ENCODE data around the gene ADORA1.

ADORA1 gene

GRCh38 chr1:203173011-203173555 is 45.6 kb downstream of the ADORA1 start:
- DNase-seq (ENCODE audit: low spot score), result no peak

GRCh38 chr1:203173566-203173965 is 46.0 kb downstream of the ADORA1 start:
- no peak for DNase-seq (ENCODE audit: low spot score)

- DNase-seq (ENCODE audit: low spot score), result no peak
Observed at GRCh38 chr1:203174324-203174985, 46.9 kb downstream of the ADORA1 start.

GRCh38 chr1:203175237-203175826 is 47.8 kb downstream of the ADORA1 start, which contains the start of gene MYBPH:
Gene MYBPH (minus strand): TSS chr1:203175826. CDS start chr1:203175755, 71 bp downstream.
- DNase-seq (ENCODE audit: low spot score), result no peak

GRCh38 chr1:203175827-203176241 is 48.3 kb downstream of the ADORA1 start:
- DNase-seq (ENCODE audit: low spot score), result no peak

- DNase-seq (ENCODE audit: low spot score), result no peak
Observed at GRCh38 chr1:203176273-203177035, 48.9 kb downstream of the ADORA1 start.

GRCh38 chr1:203177036-203177405 is 49.5 kb downstream of the ADORA1 start:
- no peak for DNase-seq (ENCODE audit: low spot score)

- DNase-seq (ENCODE audit: low spot score), result peak; percentile 90
Observed at GRCh38 chr1:203177470-203178039, 50.0 kb downstream of the ADORA1 start.

- peak; percentile 67 for DNase-seq (ENCODE audit: low spot score)
Observed at GRCh38 chr1:203178083-203178482, 50.6 kb downstream of the ADORA1 start.

GRCh38 chr1:203178821-203179666 is 51.5 kb downstream of the ADORA1 start:
- no peak for DNase-seq (ENCODE audit: low spot score)

- DNase-seq (ENCODE audit: low spot score), result no peak
Observed at GRCh38 chr1:203179667-203180005, 52.1 kb downstream of the ADORA1 start.

- no peak for DNase-seq (ENCODE audit: low spot score)
Observed at GRCh38 chr1:203180611-203181330, 53.2 kb downstream of the ADORA1 start.

- DNase-seq (ENCODE audit: low spot score), result no peak
Observed at GRCh38 chr1:203181586-203182386, 54.3 kb downstream of the ADORA1 start.

GRCh38 chr1:203182387-203182953 is 54.9 kb downstream of the ADORA1 start:
- no peak for DNase-seq (ENCODE audit: low spot score)

GRCh38 chr1:203183828-203184227 is 56.3 kb downstream of the ADORA1 start:
- DNase-seq (ENCODE audit: low spot score), result no peak

- no peak for DNase-seq (ENCODE audit: low spot score)
Observed at GRCh38 chr1:203184467-203184866, 56.9 kb downstream of the ADORA1 start.

- DNase-seq (ENCODE audit: low spot score), result no peak
Observed at GRCh38 chr1:203185061-203185461, 57.5 kb downstream of the ADORA1 start.

- DNase-seq (ENCODE audit: low spot score), result no peak
Observed at GRCh38 chr1:203185585-203185984, 58.1 kb downstream of the ADORA1 start.

- DNase-seq (ENCODE audit: low spot score), result no peak
Observed at GRCh38 chr1:203186091-203186445, 58.5 kb downstream of the ADORA1 start.
